GM21360 (cell line): ENCODE results near the gene MUSK.
"Not testable (repeated sequence)": the region's sequence is repeated elsewhere in the genome, so short reads cannot be mapped to it uniquely, and the experiment has no call there.

Experiments used
- ATAC-seq: cut with Tn5 transposase; IDR thresholded peaks from one replicate; pipeline ENCODE4 v1.9.1; 2021; ENCODE audit warnings: mild to moderate bottlenecking, moderate library complexity; ENCODE audit not compliant: unreplicated experiment

The MUSK gene

GRCh38 chr9:110807956-110808598 is 139.5 kb downstream of the MUSK start:
- peak; percentile 66 for ATAC-seq

GRCh38 chr9:110808599-110808980 is 140.0 kb downstream of the MUSK start:
- ATAC-seq: peak; percentile 95

- peak; percentile 50 for ATAC-seq
These were observed 140.5 kb downstream of the MUSK start for GRCh38 chr9:110809038-110809595.

GRCh38 chr9:110810262-110810976 is 141.8 kb downstream of the MUSK start:
- no peak for ATAC-seq

- ATAC-seq: no peak
These were observed 144.3 kb downstream of the MUSK start for GRCh38 chr9:110812886-110813285.

- ATAC-seq: no peak
These were observed 145.6 kb downstream of the MUSK start for GRCh38 chr9:110814159-110814558.

- ATAC-seq: no peak
These were observed 146.8 kb downstream of the MUSK start for GRCh38 chr9:110815361-110815760.

GRCh38 chr9:110820381-110820780 is 151.8 kb downstream of the MUSK start:
- ATAC-seq: no peak

GRCh38 chr9:110821064-110821463 is 152.5 kb downstream of the MUSK start:
- peak; percentile 91 for ATAC-seq

GRCh38 chr9:110825129-110825528 is 156.5 kb downstream of the MUSK start:
- ATAC-seq: not testable (repeated sequence)

GRCh38 chr9:110825950-110826349 is 157.4 kb downstream of the MUSK start:
- no peak for ATAC-seq

- ATAC-seq: not testable (repeated sequence)
These were observed 157.8 kb downstream of the MUSK start for GRCh38 chr9:110826400-110826799.

GRCh38 chr9:110828264-110828663 is 159.7 kb downstream of the MUSK start:
- ATAC-seq: no peak

- ATAC-seq: no peak
These were observed 161.9 kb downstream of the MUSK start for GRCh38 chr9:110830495-110830894.

GRCh38 chr9:110832926-110833325 is 164.3 kb downstream of the MUSK start:
- no peak for ATAC-seq

- no peak for ATAC-seq
These were observed 166.8 kb downstream of the MUSK start for GRCh38 chr9:110835404-110835803.

- no peak for ATAC-seq
These were observed 167.3 kb downstream of the MUSK start for GRCh38 chr9:110835859-110836271.

- ATAC-seq: no peak
These were observed 168.9 kb downstream of the MUSK start for GRCh38 chr9:110837401-110838005.

GRCh38 chr9:110842169-110842568 is 173.6 kb downstream of the MUSK start:
- ATAC-seq: no peak

- ATAC-seq: no peak
These were observed 174.4 kb downstream of the MUSK start for GRCh38 chr9:110842986-110843385.

GRCh38 chr9:110844121-110844520 is 175.5 kb downstream of the MUSK start:
- no peak for ATAC-seq

- no peak for ATAC-seq
These were observed 177.6 kb downstream of the MUSK start for GRCh38 chr9:110846215-110846614.
